MM.1S (cell line): Measurements from ENCODE around the gene NFATC1.

Experiments
- DNase-seq: peaks from one replicate; pipeline ENCODE4 v3.0.0-alpha.2; 2015
- H2AFZ ChIP-seq: fragments of 300-600 bp; sonication (generic); 2 replicates; pipeline ENCODE4 v1.6.0; 2016; ENCODE audit warnings: antibody characterized with exemption, low read length
- H3F3A ChIP-seq: fragments of 300-600 bp; sonication (generic); 2 replicates; pipeline ENCODE4 v1.6.1; 2016; ENCODE audit warnings: mild to moderate bottlenecking, antibody characterized with exemption, low read length, moderate library complexity, mixed read lengths; ENCODE audit not compliant: insufficient read depth
- H3K27ac ChIP-seq: fragments of 300-600 bp; sonication (generic); 2 replicates; pipeline ENCODE4 v1.5.1; 2016; ENCODE audit warnings: mild to moderate bottlenecking, low read length
- H3K27me3 ChIP-seq: fragments of 300-600 bp; sonication (generic); replicated peaks from 2 replicates; pipeline ENCODE4 v1.6.0; 2016; ENCODE audit warnings: low read length; ENCODE audit not compliant: insufficient read depth
- H3K36me3 ChIP-seq: fragments of 300-600 bp; sonication (generic); replicated peaks from 2 replicates; pipeline ENCODE4 v1.6.1; 2016; ENCODE audit warnings: mild to moderate bottlenecking, low read length, mixed read lengths; ENCODE audit not compliant: insufficient read depth
- H3K4me1 ChIP-seq: fragments of 300-600 bp; sonication (generic); 2 replicates; pipeline ENCODE4 v1.6.1; 2016; ENCODE audit warnings: low read length, mixed read lengths
- H3K4me2 ChIP-seq: fragments of 300-600 bp; sonication (generic); 2 replicates; pipeline ENCODE4 v1.6.0; 2016; ENCODE audit warnings: low read depth, low read length
- H3K4me3 ChIP-seq: fragments of 300-600 bp; sonication (generic); 2 replicates; pipeline ENCODE4 v1.5.1; 2016; ENCODE audit warnings: low read length, mixed read lengths
- H3K79me2 ChIP-seq: fragments of 300-600 bp; sonication (generic); 2 replicates; pipeline ENCODE4 v1.6.1; 2016; ENCODE audit warnings: mixed run types, low read length, mixed read lengths
- H3K9ac ChIP-seq: fragments of 300-600 bp; sonication (generic); 2 replicates; pipeline ENCODE4 v1.6.1; 2016; ENCODE audit warnings: low read length, mixed read lengths
- H3K9me2 ChIP-seq: fragments of 300-600 bp; sonication (generic); replicated peaks from 2 replicates; pipeline ENCODE4 v1.6.1; 2016; ENCODE audit warnings: mild to moderate bottlenecking, low read length, mixed read lengths; ENCODE audit not compliant: insufficient read depth
- H3K9me3 ChIP-seq: fragments of 300-600 bp; sonication (generic); replicated peaks from 2 replicates; pipeline ENCODE4 v1.6.1; 2016; ENCODE audit warnings: mild to moderate bottlenecking, low read length, mixed read lengths; ENCODE audit not compliant: insufficient read depth
- H4K20me1 ChIP-seq: fragments of 300-600 bp; sonication (generic); 2 replicates; pipeline ENCODE4 v1.6.1; 2016; ENCODE audit warnings: mild to moderate bottlenecking, low read length, moderate library complexity, mixed read lengths; ENCODE audit not compliant: insufficient read depth
- CTCF ChIP-seq: fragments of 300-600 bp; sonication (generic); IDR thresholded peaks from 2 replicates; pipeline ENCODE4 v1.5.1; 2016; ENCODE audit warnings: antibody characterized with exemption, low read length, mixed read lengths
- EZH2 ChIP-seq: fragments of 300-600 bp; sonication (generic); optimal IDR thresholded peaks from 2 replicates; pipeline ENCODE3; 2017; ENCODE audit warnings: low read depth, mild to moderate bottlenecking, antibody characterized with exemption, low read length, mixed read lengths
- EZH2phosphoT487 ChIP-seq: fragments of 300-600 bp; sonication (generic); IDR thresholded peaks from 2 replicates; pipeline ENCODE4 v1.6.1; 2018; ENCODE audit warnings: antibody characterized with exemption, low read length

The NFATC1 gene

DNA sequence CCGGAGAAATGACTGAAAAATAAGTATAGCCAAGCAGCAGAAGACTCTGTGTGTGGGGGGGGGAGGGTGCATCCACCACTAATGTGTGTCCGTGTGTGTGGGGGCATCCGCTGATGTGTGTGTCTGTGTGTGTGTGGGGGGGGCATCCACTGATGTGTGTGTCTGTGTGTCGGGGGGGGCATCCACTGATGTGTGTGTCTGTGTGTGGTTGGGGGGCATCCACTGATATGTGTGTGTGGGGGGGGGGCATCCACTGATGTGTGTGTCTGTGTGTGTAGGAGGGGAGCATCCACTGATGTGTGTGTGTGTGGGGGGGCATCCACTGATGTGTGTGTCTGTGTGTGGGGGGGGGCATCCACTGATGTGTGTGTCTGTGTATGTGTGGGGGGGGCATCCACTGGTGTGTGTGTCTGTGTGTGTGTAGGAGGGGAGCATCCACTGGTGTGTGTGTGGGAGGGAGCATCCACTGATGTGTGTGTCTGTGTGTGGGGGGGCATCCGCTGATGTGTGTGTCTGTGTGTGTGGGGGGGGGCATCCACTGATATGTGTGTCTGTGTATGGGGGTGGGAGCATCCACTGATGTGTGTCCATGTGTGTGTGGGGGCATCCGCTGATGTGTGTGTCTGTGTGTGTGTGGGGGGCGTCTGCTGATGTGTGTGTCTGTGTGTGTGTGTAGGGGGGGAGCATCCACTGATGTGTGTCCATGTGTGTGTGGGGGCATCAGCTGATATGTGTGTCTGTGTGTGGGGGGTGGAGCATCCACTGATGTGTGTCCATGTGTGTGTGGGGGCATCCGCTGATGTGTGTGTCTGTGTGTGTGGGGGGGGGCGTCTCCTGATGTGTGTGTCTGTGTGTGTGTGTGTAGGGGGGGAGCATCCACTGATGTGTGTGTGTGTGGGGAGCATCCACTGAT, 125.0 kb downstream of the NFATC1 start:
- no peak for DNase-seq
- Histone ChIP-seq H3K4me3 (no peak overlapping the region), H3K27ac (no peak overlapping the region), H3F3A (no peaks in the 10 kb centered on the region), H3K4me2 (no peak overlapping the region), H3K4me1 (no peaks in the 10 kb centered on the region), H2AFZ (no peak overlapping the region), H3K9me2 (no peaks in the 10 kb centered on the region), H4K20me1 (no peaks in the 10 kb centered on the region), H3K9me3 (no peaks in the 10 kb centered on the region; the same call in 1 of the 2 replicates), H3K79me2 (no peaks in the 10 kb centered on the region), H3K36me3 (no peaks in the 10 kb centered on the region), H3K9ac (no peak overlapping the region), H3K27me3 (no peaks in the 10 kb centered on the region)
- no peak for TF ChIP-seq CTCF
- TF ChIP-seq EZH2phosphoT487, result no peak
- TF ChIP-seq EZH2, result no peak

- Histone ChIP-seq H3K27me3 (no peaks in the 10 kb centered on the region), H3K27ac (no peak overlapping the region), H3K4me2 (no peak overlapping the region), H4K20me1 (no peaks in the 10 kb centered on the region), H3K79me2 (no peaks in the 10 kb centered on the region), H3K9ac (no peak overlapping the region), H3K9me2 (no peaks in the 10 kb centered on the region), H3K36me3 (no peaks in the 10 kb centered on the region), H3K4me1 (no peaks in the 10 kb centered on the region), H2AFZ (no peak overlapping the region), H3F3A (no peaks in the 10 kb centered on the region), H3K4me3 (no peak overlapping the region), H3K9me3 (no peaks in the 10 kb centered on the region)
- no peak for DNase-seq
- TF ChIP-seq EZH2 (no peak), CTCF (no peak), EZH2phosphoT487 (no peak)
These were observed 125.9 kb downstream of the NFATC1 start for GRCh38 chr18:79521416-79522205.

DNA sequence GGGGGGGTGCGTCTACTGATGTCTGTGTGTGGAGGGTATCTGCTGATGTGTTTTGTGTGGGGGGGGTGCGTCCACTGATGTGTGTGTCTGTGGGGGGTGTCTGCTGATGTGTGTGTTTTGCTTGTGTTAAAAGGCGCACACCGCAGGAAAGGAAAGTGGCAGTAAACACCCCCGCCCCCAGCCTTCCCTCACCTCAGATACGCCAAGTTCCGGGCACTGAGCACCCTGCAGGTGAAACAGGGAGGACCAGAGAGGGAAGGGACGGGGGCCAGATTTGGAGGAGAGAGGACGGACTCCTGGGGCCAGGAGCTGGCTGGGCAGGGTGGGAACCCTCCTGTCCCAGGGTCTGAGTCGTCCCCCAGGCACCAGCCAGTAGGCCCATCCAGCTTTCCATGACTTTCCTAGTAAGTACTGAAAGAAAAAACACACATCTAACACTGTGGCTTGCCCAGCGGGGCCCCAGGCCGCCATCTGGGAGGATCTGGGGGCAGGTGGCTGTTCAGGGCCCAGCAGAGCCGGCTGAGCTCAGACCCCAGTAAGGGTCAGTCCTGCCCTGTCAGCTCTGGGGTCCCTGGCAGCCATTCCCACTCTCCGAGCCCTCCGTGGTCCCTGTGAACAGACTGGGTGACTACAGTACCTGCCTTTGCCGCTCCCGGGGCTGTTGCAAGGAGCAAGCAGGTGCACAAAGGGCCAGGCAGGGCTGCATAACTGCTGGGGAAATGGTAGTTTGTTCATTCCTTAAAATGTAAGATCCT, 126.9 kb downstream of the NFATC1 start:
- Histone ChIP-seq H3K9ac (no peak overlapping the region), H2AFZ (no peak overlapping the region), H3K4me2 (no peak overlapping the region), H3K9me3 (no peaks in the 10 kb centered on the region), H3K9me2 (no peaks in the 10 kb centered on the region), H3F3A (no peaks in the 10 kb centered on the region), H3K27me3 (no peaks in the 10 kb centered on the region), H3K4me3 (no peak overlapping the region), H3K79me2 (no peaks in the 10 kb centered on the region), H3K27ac (no peak overlapping the region), H3K36me3 (no peaks in the 10 kb centered on the region), H3K4me1 (no peaks in the 10 kb centered on the region), H4K20me1 (no peaks in the 10 kb centered on the region)
- DNase-seq, result no peak
- TF ChIP-seq EZH2phosphoT487 (no peak), CTCF (no peak), EZH2 (no peak)
